B cell (primary cell): ENCODE results near the gene NIT2.

Experiments
- CTCF ChIP-seq: fragments of 200-600 bp; IDR thresholded peaks from one replicate; pipeline ENCODE4 v1.8.0; 2022; ENCODE audit warnings: antibody characterized with exemption, mild to moderate bottlenecking
- EZH2 ChIP-seq: IDR thresholded peaks from 2 replicates; pipeline ENCODE4 v1.6.1; 2012; ENCODE audit warnings: borderline replicate concordance, low read depth, mild to moderate bottlenecking, moderate library complexity, low read length; ENCODE audit not compliant: insufficient read depth, poor library complexity, severe bottlenecking

- TF ChIP-seq CTCF (no peak), EZH2 (no peak)
Measured at GRCh38 chr3:100317912-100318311, 16.6 kb upstream of the NIT2 start.
